OCI-LY7 (cell line): Measurements from ENCODE around the gene PIGM.

Source experiments
- CTCF ChIP-seq: fragments of 200-600 bp; sonication (generic); conservative IDR thresholded peaks from 2 replicates; pipeline ENCODE4 v1.5.1; 2014; ENCODE audit warnings: mild to moderate bottlenecking, antibody characterized with exemption, low read length, moderate library complexity, mixed read lengths
- EZH2phosphoT487 ChIP-seq: fragments of 200-600 bp; sonication (generic); IDR thresholded peaks from 2 replicates; pipeline ENCODE4 v1.6.1; 2018; ENCODE audit warnings: low read depth, borderline replicate concordance, mild to moderate bottlenecking, mixed run types, antibody characterized with exemption, low read length, moderate library complexity, mixed read lengths

- no peak for TF ChIP-seq CTCF
- no peak for TF ChIP-seq EZH2phosphoT487
Observed at GRCh38 chr1:160071289-160071688, 39.5 kb upstream of the PIGM start.
